Measurements from ENCODE around the gene PM20D1.

Gene PM20D1

DNA sequence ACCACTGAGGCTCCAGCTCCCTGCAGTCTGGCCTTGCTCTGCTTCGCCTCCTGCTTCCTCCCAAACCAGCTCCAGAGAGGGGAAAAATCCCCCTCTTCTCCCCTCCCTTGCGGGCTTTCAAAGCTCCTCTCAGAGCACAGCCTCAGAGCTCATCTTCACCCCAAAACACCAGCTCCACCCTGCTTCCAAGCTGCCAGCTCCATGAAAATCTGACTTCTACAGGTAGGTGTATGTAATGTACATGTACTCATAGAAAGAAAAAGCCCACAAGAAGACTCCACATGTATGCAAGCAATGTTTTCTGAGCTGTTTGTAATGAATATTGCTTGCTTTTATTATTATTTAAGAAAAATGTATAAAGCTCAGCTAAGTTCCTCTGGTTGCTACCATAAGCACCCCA, 45.3 kb downstream of the PM20D1 start:
- DNase-seq (no peak), ATAC-seq (no peak)

DNA sequence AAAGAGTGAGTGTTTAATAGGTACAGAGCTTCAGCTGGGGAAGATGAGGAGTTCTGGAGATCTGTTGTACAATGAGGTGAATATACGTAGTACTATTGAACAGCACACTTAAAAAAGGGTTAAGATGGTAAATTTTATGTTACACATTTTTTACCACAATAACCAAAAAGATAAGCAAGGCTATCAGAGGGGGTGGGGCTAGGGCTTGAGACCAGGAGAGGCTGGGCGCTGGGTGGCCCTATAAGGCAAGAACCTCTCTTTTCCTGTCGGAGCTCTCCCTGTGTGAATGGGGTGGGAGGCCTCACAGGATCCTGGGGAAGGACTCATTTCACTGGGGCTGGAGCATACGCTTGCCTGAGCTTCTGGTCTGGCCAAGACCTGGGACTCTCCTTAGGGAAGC, 45.9 kb downstream of the PM20D1 start:
- DNase-seq (no peak), ATAC-seq (no peak)

- ATAC-seq (no peak), DNase-seq (no peak)
Observed at GRCh38 chr1:205802060-205802459, 47.9 kb downstream of the PM20D1 start.

DNA sequence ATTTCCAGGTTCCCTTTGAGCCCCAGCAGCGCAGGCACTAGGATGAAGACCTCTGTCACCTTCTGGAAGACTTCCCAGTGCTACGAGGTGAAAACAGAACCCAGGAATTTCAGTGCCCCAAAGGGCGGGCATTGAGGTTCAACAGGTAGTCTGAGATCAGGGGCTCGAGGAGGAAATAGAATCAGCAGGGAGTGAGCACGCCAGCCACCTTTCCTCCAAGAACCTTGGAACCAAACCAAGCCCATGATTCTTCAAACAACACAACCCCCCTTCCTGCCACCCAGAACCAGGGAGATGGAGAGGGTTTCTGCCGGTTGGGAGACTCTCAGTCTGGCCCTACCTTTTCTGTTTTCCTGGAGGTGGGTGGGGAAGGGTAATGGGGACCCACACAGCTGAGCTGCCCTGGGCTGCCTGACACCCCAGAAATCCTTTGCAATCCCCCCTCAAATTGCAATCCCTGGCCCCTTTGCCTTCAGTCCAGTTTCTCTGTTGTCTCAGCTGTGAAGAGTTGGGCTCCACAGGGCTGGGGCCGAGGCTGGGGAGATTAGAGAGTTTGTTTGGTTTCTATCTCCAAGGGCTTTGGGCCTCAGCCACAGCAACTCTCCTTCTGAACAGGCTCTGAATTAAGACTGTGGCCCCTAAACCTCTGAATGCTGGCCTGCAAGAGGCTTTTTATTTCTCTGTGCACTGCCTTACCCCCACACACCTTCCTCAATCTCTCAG, 48.8 kb downstream of the PM20D1 start:
- DNase-seq (no peak), ATAC-seq (no peak)

- ATAC-seq: no peak
- no peak for DNase-seq
Observed at GRCh38 chr1:205800427-205800826, 49.5 kb downstream of the PM20D1 start.

DNA sequence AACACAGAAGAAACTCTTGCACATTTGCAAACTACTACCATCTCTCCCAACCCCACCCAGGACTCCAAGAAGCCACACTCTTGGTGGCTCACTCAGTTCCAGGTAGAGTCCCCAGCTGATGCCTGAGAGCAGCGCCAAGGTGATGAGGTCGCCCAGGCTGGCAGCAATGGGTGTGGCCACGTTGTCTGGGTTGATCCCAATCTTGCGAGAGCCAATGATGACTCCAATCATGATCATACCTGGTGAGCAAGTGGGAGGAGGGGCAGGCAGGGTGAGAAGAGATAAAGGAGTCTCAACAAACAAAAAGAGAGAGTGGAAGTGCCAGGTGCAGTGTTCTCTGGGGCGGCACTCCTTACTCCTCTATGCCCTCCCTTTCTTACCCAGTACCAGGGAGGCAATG, 51.4 kb downstream of the PM20D1 start:
- ATAC-seq (no peak), DNase-seq (no peak)

DNA sequence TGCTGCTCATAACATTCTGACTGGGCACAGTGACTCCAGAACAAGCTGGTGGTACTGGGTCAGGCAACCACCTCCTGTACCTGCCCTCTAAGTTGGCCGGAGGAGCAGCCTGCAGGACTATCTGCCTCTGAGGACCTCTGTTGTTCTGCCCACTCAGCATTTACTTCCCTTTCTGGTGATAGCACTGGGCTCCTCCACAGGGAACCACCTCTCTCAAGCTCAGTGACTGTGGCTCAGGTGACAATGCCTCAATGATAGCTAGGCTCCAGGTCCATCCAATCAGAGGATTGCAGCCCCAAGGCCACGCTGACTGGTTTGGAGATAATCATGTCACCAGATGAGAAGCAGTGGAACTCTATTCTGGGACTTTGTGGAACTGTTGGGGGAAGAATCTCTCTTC, 52.8 kb downstream of the PM20D1 start:
- no peak for ATAC-seq
- no peak for DNase-seq

DNA sequence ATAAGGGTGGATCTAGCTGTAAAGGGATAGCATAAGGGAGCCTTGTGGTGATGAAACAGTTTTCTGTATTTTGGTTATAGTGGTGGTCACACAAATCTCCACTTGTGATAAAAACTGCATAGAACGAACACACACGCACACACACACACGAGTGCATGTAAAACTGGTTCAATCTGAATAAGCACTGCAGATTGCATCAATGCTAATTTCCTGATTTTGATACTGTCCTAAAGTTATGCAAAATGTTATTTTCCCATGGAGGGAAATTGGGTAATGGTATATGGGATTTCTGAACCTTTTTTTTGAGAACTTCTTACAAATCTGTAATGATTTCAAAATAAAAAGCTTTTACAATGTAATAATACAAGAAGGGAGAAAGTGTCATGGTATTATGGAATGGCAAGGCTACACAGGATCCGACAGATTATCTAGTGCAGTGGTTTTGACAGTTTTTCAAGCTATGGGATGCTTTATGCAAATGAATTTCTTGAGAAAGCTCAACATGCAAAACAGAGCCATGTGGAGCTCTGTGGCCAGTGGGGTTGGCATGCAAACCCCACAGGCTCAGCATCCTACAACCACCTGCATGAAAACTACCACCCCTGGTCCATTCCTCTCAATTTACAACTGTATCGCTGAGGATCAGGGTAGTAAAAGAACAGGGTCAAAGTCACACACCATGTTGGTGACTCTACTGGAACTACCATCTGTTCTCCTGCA, 55.8 kb downstream of the PM20D1 start:
- no peak for ATAC-seq
- no peak for DNase-seq

GRCh38 chr1:205792961-205793673, 56.8 kb downstream of the PM20D1 start:
- no peak for DNase-seq
- ATAC-seq: no peak

- ATAC-seq: no peak
Observed at GRCh38 chr1:205792481-205792881, 57.5 kb downstream of the PM20D1 start.

DNA sequence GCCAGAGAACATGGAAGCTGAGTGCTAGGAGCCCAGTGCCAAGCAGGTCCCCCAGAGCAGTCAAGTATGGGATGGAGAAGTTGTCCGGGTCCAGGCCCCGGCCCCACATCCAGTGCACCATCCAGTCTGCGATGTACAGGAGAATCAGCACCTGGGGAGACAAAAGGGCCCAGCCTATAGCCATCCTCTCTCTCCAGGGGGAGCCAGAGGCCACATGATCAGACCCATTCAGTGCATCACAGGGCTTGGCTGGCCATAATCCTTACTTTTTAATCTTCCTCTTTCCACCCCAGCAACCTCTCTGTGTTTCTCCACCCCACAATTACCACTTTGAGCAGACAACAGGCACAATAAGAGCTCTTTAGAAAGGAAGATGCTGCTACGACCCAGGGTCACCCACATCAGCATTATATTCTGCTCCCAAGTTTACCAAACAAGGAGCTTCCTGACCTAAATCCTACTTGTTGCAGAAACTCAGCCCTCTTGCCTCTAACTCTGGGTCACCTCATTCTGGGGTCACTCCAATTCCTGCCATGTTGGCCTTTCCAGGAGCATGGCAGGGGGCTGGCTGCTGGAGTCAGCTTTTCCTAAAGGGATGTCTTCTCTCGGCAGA, 58.3 kb downstream of the PM20D1 start:
- DNase-seq (peak; percentile 64), ATAC-seq (peak; percentile 88)

More at GRCh38 chr1:205792481-205792881, 57.5 kb downstream of the PM20D1 start:
- no peak for DNase-seq

- no peak for DNase-seq
- ATAC-seq: no peak
Observed at GRCh38 chr1:205787287-205787916, 62.5 kb downstream of the PM20D1 start.

GRCh38 chr1:205786601-205787000, 63.3 kb downstream of the PM20D1 start:
- no peak for ATAC-seq

DNA sequence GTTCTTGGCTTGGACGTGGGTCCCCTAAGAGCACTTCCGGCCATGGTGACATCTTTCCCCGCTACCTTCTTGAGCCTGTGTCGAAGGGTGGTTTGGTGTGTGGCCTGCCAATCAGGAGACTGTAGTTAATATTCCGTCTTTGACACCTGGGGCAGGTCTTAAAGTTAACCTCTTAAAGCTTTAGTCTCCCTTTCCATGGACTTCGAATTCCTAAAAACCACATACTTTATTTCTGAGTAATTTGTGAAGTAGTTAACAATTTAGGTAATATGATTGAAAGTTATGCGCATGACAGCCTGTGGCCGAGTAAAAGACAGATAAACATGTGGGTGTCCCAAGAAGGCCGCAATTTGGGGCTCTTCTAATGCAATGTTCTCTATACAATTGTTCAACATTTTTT, 64.5 kb downstream of the PM20D1 start:
- ATAC-seq (no peak), DNase-seq (no peak)

More at GRCh38 chr1:205786601-205787000, 63.3 kb downstream of the PM20D1 start:
- DNase-seq: no peak

DNA sequence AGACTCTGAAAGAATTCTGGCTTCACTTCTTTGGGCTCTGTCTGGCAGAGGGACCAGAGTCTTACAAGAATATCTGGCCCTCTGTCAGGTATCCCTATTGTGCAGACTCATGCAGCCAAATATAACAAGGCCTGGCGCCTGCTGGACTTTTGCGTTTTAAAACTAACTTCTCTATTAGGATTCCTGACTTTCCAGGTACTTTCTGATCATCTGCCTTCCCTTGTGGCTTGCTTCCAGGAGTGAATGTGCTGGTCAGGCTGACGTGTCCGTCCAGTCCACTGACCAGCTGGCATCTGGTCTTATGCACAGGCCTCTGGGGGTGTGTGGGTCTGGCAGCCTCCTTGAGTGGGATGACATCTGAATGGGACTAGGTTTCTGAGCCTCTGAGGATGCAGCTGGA, 66.0 kb downstream of the PM20D1 start:
- DNase-seq: no peak
- ATAC-seq: no peak

DNA sequence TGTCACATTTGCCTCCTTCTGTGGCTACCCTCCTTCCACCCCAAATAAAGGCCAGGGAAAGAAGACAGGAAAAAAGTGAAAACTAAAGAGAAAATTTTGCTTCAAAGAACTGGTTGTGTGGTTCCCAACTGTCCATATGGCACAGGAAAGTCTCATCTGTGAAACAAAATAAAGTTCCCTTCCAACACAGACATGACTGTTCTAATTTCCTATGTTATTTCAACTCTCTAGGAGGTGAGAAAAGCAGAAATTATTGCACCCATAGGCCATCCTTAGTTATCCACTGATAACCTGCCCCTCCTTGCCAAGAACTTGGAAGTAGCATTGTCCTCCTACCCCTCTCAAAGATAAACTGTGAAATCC, 66.5 kb downstream of the PM20D1 start:
- ATAC-seq: no peak

DNA sequence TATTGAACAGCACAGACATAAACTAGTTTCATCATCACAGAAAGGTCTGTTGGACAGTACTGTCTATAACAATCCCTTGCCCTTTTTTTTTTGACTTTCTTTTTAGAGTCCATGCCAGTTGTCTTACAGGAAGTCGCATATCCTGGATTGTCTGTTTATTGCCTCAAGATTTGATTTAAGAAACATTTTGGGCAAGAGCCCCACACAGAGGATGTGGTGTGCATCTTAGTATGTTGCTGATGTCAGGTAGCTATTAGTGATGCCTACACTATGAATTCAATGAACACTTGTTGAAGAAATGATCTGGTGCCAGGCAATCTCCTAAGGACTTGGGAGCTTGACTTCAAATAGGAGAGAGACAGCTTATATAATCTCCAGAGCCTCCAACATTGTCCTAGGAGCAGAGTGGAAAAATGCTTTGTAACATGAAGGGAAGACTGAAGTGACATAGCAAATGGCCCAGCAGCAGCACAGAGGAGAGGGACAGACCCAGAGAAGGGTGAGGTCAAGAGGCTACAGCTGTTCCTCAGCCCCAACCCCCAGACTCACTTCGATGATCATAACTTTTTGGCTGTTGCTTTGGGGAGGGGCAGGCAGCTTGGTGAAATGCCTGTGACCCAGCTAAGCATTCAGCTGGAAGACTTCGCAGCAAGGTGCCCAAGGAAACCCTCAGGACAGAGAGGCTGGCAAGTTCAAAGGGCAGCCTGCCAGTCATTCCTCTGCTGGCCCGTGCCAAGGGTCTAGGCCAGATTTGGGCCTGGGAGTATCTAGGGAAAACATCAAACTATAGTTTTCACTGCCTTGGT, 67.1 kb downstream of the PM20D1 start:
- ATAC-seq (no peak), DNase-seq (no peak)

More for the DNA sequence above, 66.5 kb downstream of the PM20D1 start:
- DNase-seq: no peak

- no peak for ATAC-seq
- DNase-seq: no peak
Observed at GRCh38 chr1:205780335-205780734, 69.6 kb downstream of the PM20D1 start.

Data from stimulated activated naive CD8-positive, alpha-beta T cell treated with anti-CD3 and anti-CD28 coated beads, Interleukin-15, Interleukin-2, amounts not matched to agents 100 U/mL and 50 U/mL, for 24 hours (primary cell).